Large intestine (tissue), 3 donors: ENCODE results near the gene OR51E2. TPM values are rescaled to one million over a fixed set of nuclear protein-coding genes. Genes with fewer than 3 reads are reported as not detected.

Source experiments
- DNase-seq, 2 donors: peaks; one replicate each; pipeline versions ENCODE4 v3.0.0 to v3.0.0-alpha.2; 2013
- H3K27ac ChIP-seq: one replicate; pipeline ENCODE4 v1.5.1; 2013; ENCODE audit warnings: low read length
- H3K27me3 ChIP-seq: 2 replicates; pipeline ENCODE4 v1.6.1; 2013; ENCODE audit warnings: low read length; ENCODE audit not compliant: control insufficient read depth, insufficient read depth
- H3K36me3 ChIP-seq: 2 replicates; pipeline ENCODE4 v1.6.1; 2013; ENCODE audit warnings: low read length; ENCODE audit not compliant: control insufficient read depth, insufficient read depth
- H3K4me1 ChIP-seq: one replicate; pipeline ENCODE4 v1.6.1; 2013; ENCODE audit warnings: low read length; ENCODE audit not compliant: control insufficient read depth, insufficient read depth
- H3K4me3 ChIP-seq: one replicate; pipeline ENCODE4 v1.5.1; 2013; ENCODE audit warnings: low read length
- H3K9me3 ChIP-seq: one replicate; pipeline ENCODE4 v1.6.1; 2013; ENCODE audit warnings: mild to moderate bottlenecking, low read depth, low read length, moderate library complexity; ENCODE audit not compliant: control insufficient read depth
- WGBS: methylation state at CpG from one replicate; pipeline ENCODE4 v1.1.5; 2013; ENCODE audit warnings: low lambda C conversion rate; ENCODE audit not compliant: insufficient coverage; 5-methylcytosine and 5-hydroxymethylcytosine counted together
- polyA plus RNA-seq: library from polyadenylated mRNA; unstranded; fragments of 120-200 nt; gene quantifications from one replicate; pipeline ENCODE4 v1.2.1, GENCODE V29; 2013

OR51E2 gene
- polyA plus RNA-seq, 1 donor: 0.34 TPM

DNA sequence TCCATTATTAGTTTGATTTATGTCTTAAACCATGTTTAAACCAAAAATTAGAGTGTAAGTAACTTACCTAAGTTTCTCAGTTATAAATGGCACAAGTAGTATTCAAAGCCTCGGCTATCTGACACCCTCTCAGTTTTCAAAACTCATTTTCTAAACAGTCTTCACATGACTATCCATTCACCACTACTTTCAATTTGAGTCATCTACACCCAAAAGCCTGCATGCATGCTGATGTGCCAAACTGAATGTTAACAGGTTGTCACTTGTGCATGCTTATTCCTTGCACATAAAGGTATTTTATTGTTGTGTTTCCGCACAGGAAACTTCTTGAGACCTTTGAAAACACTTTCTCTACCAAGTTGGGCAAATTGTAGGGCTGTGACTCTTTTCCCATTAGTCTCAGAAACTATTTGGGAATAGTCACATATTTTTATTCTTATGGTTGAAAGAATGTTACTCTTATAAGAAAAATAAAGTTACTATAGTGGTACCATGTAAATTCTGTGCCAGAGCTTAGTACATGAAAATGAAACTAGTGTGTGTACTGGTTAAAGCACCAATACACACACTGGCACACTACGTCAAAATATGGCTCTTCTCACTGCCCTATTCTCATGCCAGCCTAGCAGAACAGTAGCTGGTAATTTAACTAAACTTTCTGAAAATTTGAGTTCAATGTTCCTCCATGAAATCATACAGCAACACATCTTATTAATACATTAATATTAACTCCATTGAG is 2.2 kb upstream of the OR51E2 start:
- H3K9me3 ChIP-seq: no peaks in the 10 kb centered on the region
- H3K4me3 ChIP-seq: no peak overlapping the region
- WGBS: 100% methylated on average over 1 of the region's 3 CpGs
- DNase-seq: no peak
- no peak overlapping the region for H3K27ac ChIP-seq
- H3K27me3 ChIP-seq: no peaks in the 10 kb centered on the region
- no peaks in the 10 kb centered on the region for H3K36me3 ChIP-seq
- H3K4me1 ChIP-seq: no peaks in the 10 kb centered on the region

DNA sequence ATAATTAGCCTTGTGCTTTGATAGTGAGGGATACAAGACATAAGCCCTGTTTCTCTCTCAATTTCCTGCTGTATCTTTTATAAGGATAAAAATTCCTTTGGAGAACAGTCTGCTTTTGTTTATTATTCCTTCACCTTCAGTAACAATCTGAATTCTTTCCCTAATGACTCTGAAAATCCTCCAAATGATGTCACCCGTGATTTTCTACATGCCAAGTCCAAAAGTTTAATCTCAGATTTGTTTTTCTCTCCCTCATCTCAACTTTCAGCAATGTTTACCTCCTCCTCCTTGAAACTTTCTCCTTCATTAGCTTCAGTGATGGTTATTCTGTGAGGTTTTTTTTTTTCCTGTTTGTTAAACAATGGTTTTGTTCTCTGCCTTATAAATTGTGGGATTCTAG is 2.2 kb downstream of the OR51E2 start:
- Histone ChIP-seq H3K4me3 (no peak overlapping the region), H3K27ac (no peak overlapping the region), H3K9me3 (no peaks in the 10 kb centered on the region), H3K4me1 (no peaks in the 10 kb centered on the region), H3K36me3 (no peaks in the 10 kb centered on the region), H3K27me3 (no peaks in the 10 kb centered on the region)
- WGBS: no CpG with 5 or more reads among the region's 1 CpG
- DNase-seq: no peak

DNA sequence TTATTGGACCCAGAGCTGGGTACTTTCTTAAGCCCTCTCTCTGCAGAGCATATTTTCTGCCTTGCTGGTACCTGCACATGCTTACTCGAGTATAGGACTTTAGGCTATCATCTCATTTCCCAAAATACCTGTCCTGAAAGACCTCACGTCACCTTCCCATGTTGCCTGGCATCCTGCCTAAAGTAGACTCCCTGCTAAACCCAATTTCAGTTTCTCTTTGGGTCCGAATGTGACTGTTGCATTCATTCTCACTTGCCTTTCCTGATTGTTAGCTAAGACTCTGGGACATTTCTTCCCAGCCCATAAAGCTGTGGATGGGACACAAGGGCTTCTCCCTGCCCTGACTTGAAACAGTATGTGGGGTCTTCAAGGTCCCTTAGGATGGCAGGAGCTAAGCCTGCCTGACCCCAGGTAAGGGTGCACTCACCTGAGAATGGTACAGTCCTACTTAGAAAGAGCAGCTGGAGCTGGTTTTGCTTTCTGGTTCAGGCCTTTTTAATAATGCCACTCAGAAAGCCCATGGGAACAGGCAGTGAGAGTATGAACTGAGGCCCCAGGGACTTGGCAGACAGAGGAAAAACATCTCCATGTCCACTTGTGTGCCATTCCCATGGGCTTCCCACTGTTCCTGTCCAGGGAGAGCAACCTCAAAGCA is 12.9 kb downstream of the OR51E2 start:
- Histone ChIP-seq H3K36me3 (no peaks in the 10 kb centered on the region), H3K4me1 (no peaks in the 10 kb centered on the region), H3K27me3 (no peaks in the 10 kb centered on the region), H3K27ac (no peak overlapping the region), H3K4me3 (no peak overlapping the region), H3K9me3 (no peaks in the 10 kb centered on the region)
- WGBS: no CpG with 5 or more reads among the region's 3 CpGs
- DNase-seq: no peak

DNA sequence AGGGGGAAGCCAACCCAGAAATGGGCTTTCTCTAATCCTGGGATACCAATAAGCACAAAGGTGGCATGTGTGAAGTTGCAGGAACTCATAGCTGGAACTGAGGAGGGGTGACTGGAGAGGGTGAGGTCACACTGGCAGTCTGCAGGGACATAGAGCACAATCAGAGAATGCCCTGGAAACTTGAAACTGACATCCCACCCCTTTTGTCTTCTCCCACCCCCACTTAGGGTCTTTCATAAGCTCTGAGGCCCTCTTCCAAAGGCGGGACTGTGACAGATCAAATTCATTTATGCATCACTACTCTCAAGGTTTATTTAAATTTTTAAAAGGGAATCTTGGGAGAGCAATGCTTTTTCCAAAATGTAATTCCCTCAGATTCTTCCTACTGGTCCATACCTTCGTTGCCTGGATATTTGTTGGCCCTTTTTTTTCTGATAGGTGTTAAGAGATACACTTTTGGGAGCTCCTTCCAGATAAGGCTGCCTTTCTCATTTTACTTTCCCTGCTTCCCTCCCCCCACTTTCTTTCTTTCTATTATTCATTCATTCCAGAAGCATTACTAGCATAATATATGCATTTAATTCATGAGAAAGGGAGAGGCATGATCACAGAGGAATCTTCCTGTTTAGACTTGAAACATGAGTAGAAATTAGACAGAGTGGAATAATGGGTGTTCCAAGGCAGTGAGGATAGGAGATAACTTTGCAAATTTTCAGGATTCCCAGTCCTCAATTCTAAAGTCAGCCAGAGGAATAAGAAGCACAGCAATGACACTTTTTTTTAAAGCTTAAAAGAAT is 14.8 kb downstream of the OR51E2 start:
- Histone ChIP-seq H3K27me3 (no peaks in the 10 kb centered on the region), H3K4me3 (no peak overlapping the region), H3K9me3 (no peaks in the 10 kb centered on the region), H3K27ac (no peak overlapping the region), H3K36me3 (no peaks in the 10 kb centered on the region), H3K4me1 (no peaks in the 10 kb centered on the region)
- 89% methylated on average over 2 of the region's 2 CpGs for WGBS
- DNase-seq: no peak

DNA sequence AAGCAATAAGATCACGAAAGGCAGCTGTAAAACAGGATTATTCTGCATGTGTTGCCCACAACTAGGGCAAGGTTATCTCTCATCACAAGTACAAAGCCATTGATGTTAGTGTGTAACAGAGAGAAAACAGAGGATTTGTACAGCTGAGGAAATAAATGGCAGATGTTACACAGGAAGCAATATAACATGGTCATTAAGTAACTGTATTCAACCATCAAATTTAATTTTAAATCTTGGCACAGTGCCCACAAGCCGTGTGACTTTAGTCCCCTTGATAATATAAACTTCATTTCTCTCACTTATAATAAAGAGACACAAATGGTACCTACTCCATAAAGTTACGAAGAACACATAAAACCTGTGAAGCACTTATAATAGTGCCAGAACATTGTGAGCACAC is 17.3 kb downstream of the OR51E2 start:
- H3K4me3 ChIP-seq: no peak overlapping the region

DNA sequence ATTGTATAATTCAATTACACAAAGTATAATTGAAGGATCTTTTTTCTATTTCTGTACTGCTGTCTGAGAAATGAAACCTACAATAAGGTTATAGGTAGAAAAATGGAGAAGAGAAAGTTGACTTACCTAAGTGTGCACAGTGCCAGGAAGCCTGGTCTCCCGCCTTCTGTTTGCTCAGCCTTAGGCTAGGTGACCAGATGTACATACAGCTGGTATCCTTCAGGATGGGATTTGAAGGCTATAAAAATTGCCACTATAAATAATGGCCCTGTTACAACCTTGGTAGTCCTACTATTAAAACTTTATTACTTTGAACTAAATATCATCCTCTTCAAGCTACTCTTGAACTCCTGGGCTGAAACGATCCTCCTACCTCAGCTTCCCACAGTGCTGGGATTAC is 19.7 kb downstream of the OR51E2 start:
- H3K27me3 ChIP-seq: no peaks in the 10 kb centered on the region
- no peak overlapping the region for H3K27ac ChIP-seq
- no peak overlapping the region for H3K4me3 ChIP-seq
- DNase-seq: no peak
- H3K4me1 ChIP-seq: no peaks in the 10 kb centered on the region
- WGBS: 60% methylated on average over 1 of the region's 2 CpGs
- no peaks in the 10 kb centered on the region for H3K36me3 ChIP-seq
- no peaks in the 10 kb centered on the region for H3K9me3 ChIP-seq

More for the DNA sequence above, 17.3 kb downstream of the OR51E2 start:
- H3K36me3 ChIP-seq: no peaks in the 10 kb centered on the region
- H3K27me3 ChIP-seq: no peaks in the 10 kb centered on the region
- peak in 1 of 2 donors; percentile 16 for DNase-seq
- 67% methylated on average over 1 of the region's 3 CpGs for WGBS
- no peak overlapping the region for H3K27ac ChIP-seq
- no peaks in the 10 kb centered on the region for H3K4me1 ChIP-seq
- no peaks in the 10 kb centered on the region for H3K9me3 ChIP-seq

DNA sequence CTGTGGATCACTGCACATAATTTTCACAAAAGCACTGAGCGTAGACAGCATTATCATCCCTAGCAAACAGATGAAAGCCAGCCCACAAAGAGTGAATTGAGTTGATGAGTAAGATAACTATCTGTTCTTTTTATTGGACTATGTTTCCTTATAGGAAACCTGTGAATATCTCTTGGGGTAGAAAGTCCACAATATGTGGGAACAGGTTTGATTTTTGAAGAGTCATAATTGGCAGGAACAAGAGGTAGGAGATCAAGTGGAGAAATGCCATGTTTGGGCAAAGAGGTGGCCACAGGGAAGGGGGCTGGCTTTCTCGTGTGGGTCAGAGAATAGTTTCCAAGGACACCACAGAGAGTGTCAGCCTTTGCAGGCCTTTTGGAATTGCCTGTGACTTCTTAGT is 23.9 kb downstream of the OR51E2 start:
- Histone ChIP-seq H3K27ac (no peak overlapping the region), H3K9me3 (no peaks in the 10 kb centered on the region)

DNA sequence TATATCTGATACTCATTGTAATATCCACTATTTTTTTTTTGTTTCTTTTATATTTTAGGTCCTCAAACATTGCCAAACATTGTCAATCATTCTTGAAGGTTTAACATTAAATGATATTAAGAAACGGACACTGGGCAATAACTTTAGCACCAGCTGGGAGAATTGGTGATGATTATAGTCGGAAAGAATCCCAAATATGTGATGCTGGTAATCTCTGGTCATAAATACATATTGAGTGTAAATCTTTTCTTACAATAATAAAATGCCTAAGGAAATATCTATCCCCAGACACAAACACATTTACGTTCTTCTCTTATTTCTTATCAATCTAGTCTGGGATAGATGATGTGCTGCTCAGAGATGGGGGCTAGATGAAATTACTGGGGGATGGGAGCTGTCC is 25.2 kb downstream of the OR51E2 start:
- Histone ChIP-seq H3K36me3 (no peaks in the 10 kb centered on the region), H3K27ac (no peak overlapping the region), H3K4me1 (no peaks in the 10 kb centered on the region), H3K27me3 (no peaks in the 10 kb centered on the region), H3K9me3 (no peaks in the 10 kb centered on the region), H3K4me3 (no peak overlapping the region)
- 60% methylated on average over 1 of the region's 3 CpGs for WGBS
- DNase-seq: no peak

More for the DNA sequence above, 23.9 kb downstream of the OR51E2 start:
- H3K36me3 ChIP-seq: no peaks in the 10 kb centered on the region
- DNase-seq: no peak
- no peak overlapping the region for H3K4me3 ChIP-seq
- no peaks in the 10 kb centered on the region for H3K4me1 ChIP-seq
- H3K27me3 ChIP-seq: no peaks in the 10 kb centered on the region
- WGBS: no CpG with 5 or more reads among the region's 2 CpGs

DNA sequence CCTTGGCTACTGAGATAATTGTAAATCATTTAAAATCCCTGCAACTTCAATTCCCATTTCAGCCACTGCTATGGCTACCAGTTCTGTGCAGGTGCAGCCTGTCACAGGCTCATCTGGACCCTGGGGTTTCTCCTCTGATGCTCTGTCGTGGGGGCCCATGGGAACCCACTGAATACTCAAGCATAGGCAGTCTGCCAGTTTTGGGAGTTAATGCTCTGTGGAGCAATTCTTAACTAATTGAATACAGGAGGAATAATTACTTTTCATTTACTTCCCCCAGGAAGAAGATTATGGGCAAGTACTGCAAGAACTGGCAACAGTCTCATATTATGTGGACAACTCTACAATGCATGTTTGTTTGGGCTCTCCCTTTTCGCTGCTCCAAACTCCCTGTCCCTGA is 25.9 kb downstream of the OR51E2 start:
- no peak overlapping the region for H3K27ac ChIP-seq
- no CpG with 5 or more reads among the region's 2 CpGs for WGBS
- no peaks in the 10 kb centered on the region for H3K36me3 ChIP-seq
- no peaks in the 10 kb centered on the region for H3K9me3 ChIP-seq
- H3K27me3 ChIP-seq: no peaks in the 10 kb centered on the region
- H3K4me1 ChIP-seq: no peaks in the 10 kb centered on the region
- no peak for DNase-seq
- H3K4me3 ChIP-seq: no peak overlapping the region

DNA sequence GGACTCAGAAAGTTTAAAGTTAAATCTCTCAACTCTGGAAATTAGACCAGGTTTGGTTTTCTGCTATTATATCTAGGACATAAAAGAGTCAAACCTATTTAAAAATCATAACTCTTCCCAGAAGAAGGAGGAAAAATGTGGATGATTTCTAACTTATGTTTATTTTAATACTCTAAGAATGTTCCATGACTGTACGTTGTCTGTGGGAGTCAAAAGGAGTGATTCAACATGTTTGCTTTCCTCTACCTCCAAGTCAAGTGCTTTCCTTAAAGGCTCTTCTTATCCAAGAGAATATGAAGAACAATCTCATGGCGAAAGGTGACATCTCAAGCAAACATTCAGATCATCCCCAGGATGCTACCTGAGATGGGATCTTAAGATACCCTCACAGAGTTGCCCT is 32.2 kb downstream of the OR51E2 start:
- WGBS: no CpG with 5 or more reads among the region's 2 CpGs
- no peaks in the 10 kb centered on the region for H3K4me1 ChIP-seq
- no peaks in the 10 kb centered on the region for H3K36me3 ChIP-seq
- no peaks in the 10 kb centered on the region for H3K9me3 ChIP-seq
- DNase-seq: no peak
- no peak overlapping the region for H3K27ac ChIP-seq
- H3K4me3 ChIP-seq: no peak overlapping the region
- no peaks in the 10 kb centered on the region for H3K27me3 ChIP-seq
